Astrocyte (in vitro differentiated cells and primary cell): ENCODE results near the gene ADAM19. TPM values are rescaled to one million over a fixed set of nuclear protein-coding genes. Genes with fewer than 3 reads are reported as not detected.

Source experiments
- DNase-seq: peaks from one replicate; pipeline ENCODE4 v3.0.0-alpha.2; 2010; ENCODE audit warnings: low read depth
- FAIRE-seq: peaks from 2 replicates; lab custom pipeline; 2011; peaks lifted over from hg19 to GRCh38; lab: Jason Lieb, UNC
- H2AFZ ChIP-seq: 2 replicates; pipeline ENCODE4 v1.6.0; 2012; ENCODE audit warnings: low read depth, low read length, inconsistent platforms
- H3K27ac ChIP-seq: 2 replicates; pipeline ENCODE4 v1.5.1; 2011; ENCODE audit warnings: low read depth, low read length, inconsistent platforms
- H3K27me3 ChIP-seq: 2 replicates; pipeline ENCODE4 v1.6.0; 2011; ENCODE audit warnings: low read length, inconsistent platforms; ENCODE audit not compliant: insufficient read depth
- H3K36me3 ChIP-seq: 2 replicates; pipeline ENCODE4 v1.5.1; 2011; ENCODE audit warnings: low read length, inconsistent platforms; ENCODE audit not compliant: insufficient read depth
- H3K4me1 ChIP-seq: 2 replicates; pipeline ENCODE4 v1.5.1; 2011; ENCODE audit warnings: low read length, inconsistent platforms; ENCODE audit not compliant: insufficient read depth
- H3K4me2 ChIP-seq: 2 replicates; pipeline ENCODE4 v1.6.0; 2012; ENCODE audit warnings: low read length, inconsistent platforms
- H3K4me3 ChIP-seq: 2 replicates; pipeline ENCODE4 v1.5.1; 2011; ENCODE audit warnings: low read depth, mild to moderate bottlenecking, low read length, inconsistent platforms; ENCODE audit not compliant: insufficient read depth
- H3K79me2 ChIP-seq: 2 replicates; pipeline ENCODE4 v1.6.0; 2012; ENCODE audit warnings: mild to moderate bottlenecking, low read length, inconsistent platforms; ENCODE audit not compliant: insufficient read depth
- H3K9ac ChIP-seq: 2 replicates; pipeline ENCODE4 v1.6.0; 2012; ENCODE audit warnings: mild to moderate bottlenecking, low read length, inconsistent platforms
- H3K9me3 ChIP-seq: 2 replicates; pipeline ENCODE4 v1.5.1; 2012; ENCODE audit warnings: low read depth, mild to moderate bottlenecking, low read length, inconsistent platforms; ENCODE audit not compliant: insufficient read depth
- H4K20me1 ChIP-seq: 2 replicates; pipeline ENCODE4 v1.6.0; 2012; ENCODE audit warnings: low read length, inconsistent platforms; ENCODE audit not compliant: insufficient read depth
- H3K27ac Mint-ChIP-seq: one replicate; pipeline ENCODE4 v1.8.0; 2021; ENCODE audit warnings: mild to moderate bottlenecking, mixed read lengths; ENCODE audit not compliant: unreplicated experiment
- H3K27me3 Mint-ChIP-seq: one replicate; pipeline ENCODE4 v1.8.0; 2021; ENCODE audit warnings: low read depth, mixed read lengths; ENCODE audit not compliant: unreplicated experiment
- H3K36me3 Mint-ChIP-seq: one replicate; pipeline ENCODE4 v1.8.0; 2021; ENCODE audit warnings: low read depth, mixed read lengths; ENCODE audit not compliant: unreplicated experiment
- H3K4me1 Mint-ChIP-seq: one replicate; pipeline ENCODE4 v1.8.0; 2021; ENCODE audit warnings: low read depth, mixed read lengths; ENCODE audit not compliant: unreplicated experiment
- H3K4me3 Mint-ChIP-seq: one replicate; pipeline ENCODE4 v1.8.0; 2021; ENCODE audit warnings: mild to moderate bottlenecking, moderate library complexity, mixed read lengths; ENCODE audit not compliant: unreplicated experiment
- H3K9me3 Mint-ChIP-seq: one replicate; pipeline ENCODE4 v1.8.0; 2021; ENCODE audit warnings: mild to moderate bottlenecking, mixed read lengths; ENCODE audit not compliant: unreplicated experiment
- CTCF ChIP-seq: IDR thresholded peaks from 2 replicates; pipeline ENCODE4 v1.5.1; 2011; ENCODE audit warnings: low read depth, mild to moderate bottlenecking, inconsistent platforms, low read length, moderate library complexity; ENCODE audit not compliant: insufficient read depth
- EZH2 ChIP-seq: IDR thresholded peaks from 2 replicates; pipeline ENCODE4 v1.6.1; 2012; ENCODE audit warnings: mild to moderate bottlenecking, low read length, inconsistent platforms; ENCODE audit not compliant: insufficient read depth
- total RNA-seq: library from RNA; stranded (reverse); gene quantifications from 2 replicates; pipeline ENCODE4 v1.2.1, GENCODE V29; 2021

Gene ADAM19
- total RNA-seq, 1 donor from 2014 or later: 316 TPM

- H3K27ac Mint-ChIP-seq: no peak overlapping the region
- peaks cover 24% of the 10 kb centered on the region for H3K36me3 Mint-ChIP-seq
- Histone ChIP-seq H3K4me2 (no peak overlapping the region), H3K27me3 (no peaks in the 10 kb centered on the region), H3K9me3 (no peaks in the 10 kb centered on the region), H3K27ac (no peak overlapping the region), H2AFZ (no peak overlapping the region), H3K4me1 (peaks cover 25% of the 10 kb centered on the region), H3K4me3 (no peak overlapping the region), H3K36me3 (peaks cover 64% of the 10 kb centered on the region), H3K9ac (peak overlapping the region; percentile 33), H4K20me1 (peaks cover 69% of the 10 kb centered on the region), H3K79me2 (peaks cover 42% of the 10 kb centered on the region)
- no peak for DNase-seq
- H3K4me1 Mint-ChIP-seq: peaks cover 12% of the 10 kb centered on the region
- no peaks in the 10 kb centered on the region for H3K9me3 Mint-ChIP-seq
- no peaks in the 10 kb centered on the region for H3K27me3 Mint-ChIP-seq
- H3K4me3 Mint-ChIP-seq: no peak overlapping the region
- no peak for FAIRE-seq
- TF ChIP-seq CTCF (no peak), EZH2 (no peak)
These were observed 93.9 kb downstream of the ADAM19 start for GRCh38 chr5:157481666-157482065.

- no peaks in the 10 kb centered on the region for H3K27me3 ChIP-seq
- H3K79me2 ChIP-seq: peaks cover 38% of the 10 kb centered on the region
- peak overlapping the region; percentile 33 for H3K9ac ChIP-seq
- no peak for TF ChIP-seq EZH2
- no peak for TF ChIP-seq CTCF
- H4K20me1 ChIP-seq: peaks cover 65% of the 10 kb centered on the region
- H3K9me3 Mint-ChIP-seq: no peaks in the 10 kb centered on the region
- peaks cover 25% of the 10 kb centered on the region for H3K4me1 ChIP-seq
- peaks cover 12% of the 10 kb centered on the region for H3K4me1 Mint-ChIP-seq
- H3K27ac Mint-ChIP-seq: peak overlapping the region; percentile 26
- no peak overlapping the region for H3K4me3 ChIP-seq
- no peak overlapping the region for H3K4me2 ChIP-seq
- DNase-seq (no peak), FAIRE-seq (no peak)
- peaks cover 67% of the 10 kb centered on the region for H3K36me3 ChIP-seq
- H3K27me3 Mint-ChIP-seq: no peaks in the 10 kb centered on the region
- H3K36me3 Mint-ChIP-seq: peaks cover 21% of the 10 kb centered on the region
- no peaks in the 10 kb centered on the region for H3K9me3 ChIP-seq
- no peak overlapping the region for H3K4me3 Mint-ChIP-seq
- no peak overlapping the region for H2AFZ ChIP-seq
- no peak overlapping the region for H3K27ac ChIP-seq
These were observed 94.3 kb downstream of the ADAM19 start for GRCh38 chr5:157481265-157481664.

GRCh38 chr5:157479612-157480510, 95.7 kb downstream of the ADAM19 start:
- Mint-ChIP-seq H3K4me3 (no peak overlapping the region), H3K27ac (no peak overlapping the region), H3K4me1 (peaks cover 12% of the 10 kb centered on the region), H3K27me3 (no peaks in the 10 kb centered on the region), H3K9me3 (no peaks in the 10 kb centered on the region), H3K36me3 (peaks cover 16% of the 10 kb centered on the region)
- peak overlapping the region; percentile 28 for H3K9ac ChIP-seq
- H4K20me1 ChIP-seq: peaks cover 50% of the 10 kb centered on the region
- peaks cover 24% of the 10 kb centered on the region for H3K79me2 ChIP-seq
- peaks cover 61% of the 10 kb centered on the region for H3K36me3 ChIP-seq
- FAIRE-seq (no peak), DNase-seq (no peak)
- TF ChIP-seq EZH2 (no peak), CTCF (no peak)
- peak overlapping the region; percentile 35 for H3K27ac ChIP-seq
- H3K4me3 ChIP-seq: no peak overlapping the region
- no peaks in the 10 kb centered on the region for H3K9me3 ChIP-seq
- no peak overlapping the region for H2AFZ ChIP-seq
- no peaks in the 10 kb centered on the region for H3K27me3 ChIP-seq
- H3K4me1 ChIP-seq: peaks cover 34% of the 10 kb centered on the region
- H3K4me2 ChIP-seq: no peak overlapping the region
